COR-L47 (cell line): Measurements from ENCODE around the gene NRAS.

Experiments used
- DNase-seq: peaks from one replicate; lab custom pipeline; 2025; lab: John Stamatoyannopoulos, UW

The NRAS gene

GRCh38 chr1:114725230-114725629, 8.7 kb upstream of the NRAS start:
- no peak for DNase-seq

- no peak for DNase-seq
Measured at GRCh38 chr1:114723915-114724314, 7.3 kb upstream of the NRAS start.

- DNase-seq, result no peak
Measured at GRCh38 chr1:114723457-114723856, 6.9 kb upstream of the NRAS start.

DNA sequence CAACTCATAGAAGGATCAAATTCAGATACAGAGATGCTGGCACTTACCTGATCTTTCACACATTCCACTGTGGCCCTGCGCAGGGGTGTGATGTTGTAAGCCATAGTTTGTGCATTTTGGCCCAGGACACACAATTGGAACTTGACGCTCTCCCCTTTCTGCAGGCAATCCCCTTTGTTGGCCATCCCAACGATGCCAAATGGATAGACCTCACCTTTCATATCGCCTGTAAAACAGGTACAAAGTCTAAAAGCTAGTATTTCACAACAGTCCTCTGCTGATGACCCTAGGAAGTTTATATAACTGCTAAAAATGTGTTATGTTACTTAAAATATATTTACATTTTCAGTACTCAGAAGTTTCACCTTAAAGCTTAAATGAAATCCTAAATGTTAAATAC, 3.9 kb upstream of the NRAS start:
- DNase-seq, result no peak

GRCh38 chr1:114719424-114719787, 2.8 kb upstream of the NRAS start:
- no peak for DNase-seq

- no peak for DNase-seq
Measured at GRCh38 chr1:114718661-114719423, 2.3 kb upstream of the NRAS start.

DNA sequence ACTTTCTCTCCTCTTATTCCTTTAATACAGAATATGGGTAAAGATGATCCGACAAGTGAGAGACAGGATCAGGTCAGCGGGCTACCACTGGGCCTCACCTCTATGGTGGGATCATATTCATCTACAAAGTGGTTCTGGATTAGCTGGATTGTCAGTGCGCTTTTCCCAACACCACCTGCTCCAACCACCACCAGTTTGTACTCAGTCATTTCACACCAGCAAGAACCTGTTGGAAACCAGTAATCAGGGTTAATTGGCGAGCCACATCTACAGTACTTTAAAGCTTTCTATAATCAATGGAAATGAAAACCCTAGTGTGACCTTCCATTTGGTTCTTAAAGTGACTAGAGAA, 643 bp downstream of the NRAS start:
- DNase-seq, result no peak

DNA sequence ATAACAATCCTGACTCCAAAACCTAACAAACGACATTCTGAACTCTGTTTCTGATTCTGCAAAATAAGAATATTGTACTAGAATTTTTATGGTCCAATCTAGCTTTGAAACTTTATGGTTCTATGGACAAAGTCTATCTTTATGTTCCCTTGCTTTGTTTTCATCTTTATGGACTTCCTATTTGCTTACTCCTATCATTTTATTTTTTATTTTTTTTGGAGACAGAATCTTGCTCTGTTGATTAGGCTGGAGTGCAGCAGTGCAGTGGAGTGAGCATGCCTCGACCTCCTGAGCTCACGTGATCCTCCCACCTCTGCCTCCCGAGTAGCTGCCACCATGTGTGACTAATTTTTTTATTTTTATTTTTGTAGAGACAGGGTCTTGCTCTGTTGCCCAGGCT, 3.6 kb downstream of the NRAS start:
- no peak for DNase-seq

- no peak for DNase-seq
Measured at GRCh38 chr1:114710360-114710759, 6.2 kb downstream of the NRAS start.

GRCh38 chr1:114707604-114708003, 9.0 kb downstream of the NRAS start:
- no peak for DNase-seq

GRCh38 chr1:114703242-114703641, 13.3 kb downstream of the NRAS start:
- no peak for DNase-seq

- no peak for DNase-seq
Measured at GRCh38 chr1:114702737-114703136, 13.8 kb downstream of the NRAS start.

DNA sequence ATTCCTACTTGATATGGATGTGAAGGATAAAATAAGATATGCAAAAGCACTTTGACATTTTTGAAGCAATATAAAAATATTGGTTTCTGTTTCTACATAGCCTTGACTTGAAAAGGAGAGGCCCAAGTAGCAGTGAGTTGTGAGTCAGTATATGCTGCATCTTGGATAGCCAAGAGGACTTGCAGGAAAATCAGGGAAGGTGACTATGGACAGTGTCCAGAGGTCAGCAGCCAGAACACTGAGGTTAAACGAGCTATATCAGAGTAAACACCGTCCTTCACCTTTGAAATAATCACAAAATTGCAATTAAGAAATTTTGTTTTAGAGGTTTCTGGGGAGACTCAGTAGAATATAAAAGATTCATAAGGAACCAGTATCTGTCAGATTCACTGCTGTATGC, 14.6 kb downstream of the NRAS start:
- DNase-seq, result no peak

DNA sequence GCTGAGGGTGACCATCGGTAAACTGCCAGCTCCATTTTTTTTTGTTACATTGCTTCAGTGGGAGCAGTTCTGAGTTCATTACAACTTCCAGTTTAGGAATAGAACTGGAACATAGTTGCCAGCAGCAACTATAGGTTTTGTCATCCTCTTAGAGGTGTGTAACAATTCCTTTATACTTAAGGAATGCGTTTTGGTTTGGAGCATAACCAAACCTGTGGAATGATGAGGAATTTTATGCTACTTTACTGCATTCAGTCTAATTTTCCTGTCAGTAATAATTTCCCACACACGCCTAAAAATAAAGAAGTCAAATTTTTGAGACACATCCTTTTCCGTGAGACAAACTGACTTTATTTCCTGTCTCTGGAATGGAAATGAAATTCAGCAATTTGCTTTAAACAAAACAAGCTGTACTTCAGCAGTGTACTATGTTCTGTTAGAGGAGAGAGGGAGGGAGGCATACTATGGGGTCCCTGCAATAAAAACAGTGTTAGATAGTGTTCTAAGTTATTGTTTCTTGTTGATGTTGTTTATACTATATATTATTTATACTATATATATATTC, 16.5 kb downstream of the NRAS start:
- no peak for DNase-seq

- no peak for DNase-seq
Measured at GRCh38 chr1:114696810-114697209, 19.8 kb downstream of the NRAS start.

GRCh38 chr1:114695430-114696058, 21.0 kb downstream of the NRAS start, which contains the start of gene AMPD1:
Gene AMPD1 (minus strand): TSS chr1:114695546. CDS start chr1:114695471, 75 bp downstream.
- no peak for DNase-seq

GRCh38 chr1:114694540-114695310, 21.8 kb downstream of the NRAS start:
- no peak for DNase-seq

GRCh38 chr1:114692947-114693346, 23.6 kb downstream of the NRAS start:
- DNase-seq, result no peak

GRCh38 chr1:114691061-114691460, 25.5 kb downstream of the NRAS start:
- DNase-seq, result no peak

DNA sequence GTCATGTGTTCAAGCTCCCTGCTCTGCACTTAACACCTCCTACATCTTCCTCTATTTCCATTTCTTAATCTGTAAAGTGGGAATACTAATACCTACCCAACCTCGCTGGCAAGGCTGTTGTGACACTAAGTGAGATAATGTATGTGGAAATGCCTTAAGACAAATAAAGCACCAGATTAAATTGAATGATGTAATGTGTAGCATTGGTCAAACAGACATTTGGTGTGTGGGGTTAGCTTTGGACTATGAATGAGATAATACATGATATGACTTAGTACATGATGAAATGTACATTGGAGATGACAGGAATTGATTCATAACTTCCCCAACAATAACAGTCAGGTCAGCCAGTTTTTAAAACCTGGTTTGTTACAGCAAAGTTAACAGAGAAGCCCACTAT, 26.4 kb downstream of the NRAS start:
- DNase-seq, result no peak

- DNase-seq, result no peak
Measured at GRCh38 chr1:114688526-114688925, 28.0 kb downstream of the NRAS start.

- no peak for DNase-seq
Measured at GRCh38 chr1:114685851-114686250, 30.7 kb downstream of the NRAS start.

DNA sequence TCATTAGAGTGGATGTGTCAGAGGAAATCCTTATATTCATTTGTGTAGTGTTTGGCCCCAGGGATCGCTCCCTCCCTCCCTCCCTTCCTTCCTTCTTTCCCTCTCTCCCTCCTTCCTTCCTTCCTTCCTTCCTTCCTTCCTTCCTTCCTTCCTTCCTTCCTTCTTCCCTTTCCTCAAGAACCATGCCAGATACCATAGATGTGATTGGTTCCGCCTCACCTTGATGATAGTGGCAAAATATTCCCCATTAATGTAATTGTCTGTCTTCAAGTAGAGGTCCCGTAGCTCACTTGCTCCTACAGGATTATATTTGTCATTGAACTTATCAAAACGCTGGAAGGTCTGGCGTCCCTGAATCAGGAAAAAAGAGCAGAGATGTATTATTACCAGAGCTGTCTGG, 38.9 kb downstream of the NRAS start:
- no peak for DNase-seq
